ENCODE measurements around the gene NFIA. TPM values are rescaled to one million over a fixed set of nuclear protein-coding genes. Genes with fewer than 3 reads are reported as not detected.

The NFIA gene
- total and polyA plus RNA-seq, 10 of the 15 experiments (the other 5 are each of a cell fraction or from before 2014, with no cell fraction given), result 0.10 to 0.16 TPM; not detected in 8

GRCh38 chr1:61459345-61459744 lies 377.0 kb downstream of the NFIA start:
- 29% methylated on average over 12 of the region's 12 CpGs for WGBS (ENCODE audit: insufficient coverage, insufficient replicate concordance, low lambda C conversion rate, missing lambda C conversion rate)
- no peaks in the 10 kb centered on the region for H3K36me3 ChIP-seq (ENCODE audit: control insufficient read depth in 2 of 2, insufficient read depth in 2 of 2, low read length in 1 of 2)
- CTCF ChIA-PET, result no interaction called here
- no peaks in the 10 kb centered on the region; a peak in 1 of 4 replicates for H3K27me3 ChIP-seq (replicated peaks in 1 of 2; ENCODE audit: control insufficient read depth in 2 of 2, insufficient read depth in 2 of 2, low read length in 1 of 2)
- DNase-seq (ENCODE audit: low read depth, low spot score) (no peak), FAIRE-seq (no peak), ATAC-seq (no peak)
- in situ Hi-C loops (cut with MboI), result loop anchor here (10.0 kb wide), 1 partner anchor 485 kb away; no protein-coding TSS in a partner anchor
- no peak overlapping the region for H3K9ac ChIP-seq (ENCODE audit: control insufficient read depth, insufficient read depth, low read length)
- RAD21 ChIA-PET (ENCODE audit: unreplicated experiment), result no interaction called here
- H3K9me3 ChIP-seq (replicated peaks; ENCODE audit: control insufficient read depth, insufficient read depth, low read length), result no peaks in the 10 kb centered on the region
- H3K79me2 ChIP-seq (ENCODE audit: control insufficient read depth, insufficient read depth, low read length), result no peaks in the 10 kb centered on the region
- no peak overlapping the region for H2AFZ ChIP-seq (ENCODE audit: control insufficient read depth, low read depth, low read length)
- H3K27ac ChIP-seq (ENCODE audit: control insufficient read depth, insufficient read depth), result no peak overlapping the region
- H3K4me2 ChIP-seq (ENCODE audit: control insufficient read depth, insufficient read depth), result no peak overlapping the region
- POLR2A ChIA-PET, result no interaction called here
- no peaks in the 10 kb centered on the region for H3K4me1 ChIP-seq (ENCODE audit: control insufficient read depth, insufficient read depth, low read length)
- intact Hi-C loops (cut with micrococcal nuclease; ENCODE audit: unreplicated experiment), result loop anchor here (10.0 kb wide), 2 partner anchors 395 to 1485 kb away; no protein-coding TSS in a partner anchor
- no TSS peak for BruUV-seq (replicated peaks)
- SMC1A ChIA-PET (ENCODE audit: uncharacterized antibody, unreplicated experiment), result no interaction called here
- H4K20me1 ChIP-seq (ENCODE audit: control insufficient read depth, insufficient read depth), result no peaks in the 10 kb centered on the region
- H3K4me3 ChIP-seq, result no peak overlapping the region
- TF ChIP-seq USF2 (IDR thresholded peaks at IDR 0.05; ENCODE audit: borderline replicate concordance, low read depth, low read length) (no peak), NFXL1 (IDR thresholded peaks at IDR 0.05; ENCODE audit: borderline replicate concordance) (no peak), ZSCAN29 (IDR thresholded peaks at IDR 0.05) (no peak), HDGF (IDR thresholded peaks at IDR 0.05) (no peak), ZNF592 (IDR thresholded peaks at IDR 0.05) (no peak), SREBF1 (IDR thresholded peaks at IDR 0.05; ENCODE audit: low read length) (no peak), ZBTB40 (IDR thresholded peaks at IDR 0.05; ENCODE audit: borderline replicate concordance) (no peak), HDAC6 (IDR thresholded peaks at IDR 0.05; ENCODE audit: unreplicated experiment) (no peak), ZZZ3 (IDR thresholded peaks at IDR 0.05; ENCODE audit: control insufficient read depth, insufficient read length, low read depth) (no peak), CHD1 (IDR thresholded peaks at IDR 0.05; ENCODE audit: low read depth, low read length) (no peak), PML (IDR thresholded peaks at IDR 0.05; ENCODE audit: low read length) (no peak), RFX5 (IDR thresholded peaks at IDR 0.05; ENCODE audit: low read depth, low read length) (no peak), RAD51 (IDR thresholded peaks at IDR 0.05) (no peak), BCLAF1 (IDR thresholded peaks at IDR 0.05) (no peak)

Measured in GM12878 (cell line).